GM23338 (cell line): Measurements from ENCODE around the gene ZNF335. TPM values are rescaled to one million over a fixed set of nuclear protein-coding genes. Genes with fewer than 3 reads are reported as not detected.

Experiments used
- ATAC-seq: fragments of 200-7000 bp; cut with Tn5 transposase; 3 replicates; pipeline ENCODE4 v1.9.1; 2020
- DNase-seq: peaks from one replicate; pipeline ENCODE4 v3.0.0-alpha.2; 2015; ENCODE audit warnings: low spot score
- H2AFZ ChIP-seq: fragments of 200-600 bp; sonication (generic); 2 replicates; pipeline ENCODE4 v1.8.0; 2016; ENCODE audit warnings: antibody characterized with exemption, mild to moderate bottlenecking, moderate library complexity
- H3F3A ChIP-seq: fragments of 200-600 bp; sonication (generic); replicated peaks from 2 replicates; pipeline ENCODE4 v1.8.0; 2017; ENCODE audit warnings: antibody characterized with exemption, mixed run types, low read depth
- H3K27ac ChIP-seq: fragments of 200-600 bp; sonication (generic); 2 replicates; pipeline ENCODE4 v1.6.1; 2016; ENCODE audit warnings: low read depth
- H3K27me3 ChIP-seq: fragments of 200-600 bp; sonication (generic); 2 replicates; pipeline ENCODE4 v1.8.0; 2016; ENCODE audit warnings: mild to moderate bottlenecking, mixed run types, moderate library complexity; ENCODE audit not compliant: insufficient read depth
- H3K36me3 ChIP-seq: fragments of 200-600 bp; sonication (generic); 2 replicates; pipeline ENCODE4 v1.8.0; 2016; ENCODE audit warnings: mild to moderate bottlenecking; ENCODE audit not compliant: insufficient read depth
- H3K4me1 ChIP-seq: fragments of 200-600 bp; sonication (generic); 2 replicates; pipeline ENCODE4 v1.8.0; 2016; ENCODE audit warnings: mild to moderate bottlenecking, moderate library complexity; ENCODE audit not compliant: insufficient read depth
- H3K4me2 ChIP-seq: fragments of 200-600 bp; sonication (generic); 2 replicates; pipeline ENCODE4 v1.7.1; 2017; ENCODE audit warnings: mixed run types
- H3K4me3 ChIP-seq: fragments of 200-600 bp; sonication (generic); 2 replicates; pipeline ENCODE4 v1.6.1; 2016; ENCODE audit warnings: mixed run types
- H3K79me2 ChIP-seq: fragments of 200-600 bp; sonication (generic); replicated peaks from 2 replicates; pipeline ENCODE4 v1.8.0; 2017; ENCODE audit warnings: mild to moderate bottlenecking; ENCODE audit not compliant: insufficient read depth
- H3K9me2 ChIP-seq: fragments of 200-600 bp; sonication (generic); 2 replicates; pipeline ENCODE4 v1.8.0; 2017; ENCODE audit not compliant: insufficient read depth
- H4K20me1 ChIP-seq: fragments of 200-600 bp; sonication (generic); replicated peaks from 2 replicates; pipeline ENCODE4 v1.8.0; 2017; ENCODE audit warnings: mild to moderate bottlenecking; ENCODE audit not compliant: insufficient read depth
- H3K27ac Mint-ChIP-seq: 2 replicates; pipeline ENCODE4 v1.8.0; 2020; ENCODE audit warnings: inconsistent platforms, mild to moderate bottlenecking, moderate library complexity, mixed read lengths
- H3K27me3 Mint-ChIP-seq: 3 replicates; pipeline ENCODE4 v1.8.0; 2022; ENCODE audit warnings: low read depth, mild to moderate bottlenecking, moderate library complexity, mixed read lengths, inconsistent platforms; ENCODE audit not compliant: insufficient read depth, poor library complexity
- H3K36me3 Mint-ChIP-seq: 3 replicates; pipeline ENCODE4 v1.8.0; 2021; ENCODE audit warnings: low read depth, mild to moderate bottlenecking, inconsistent platforms, moderate library complexity, mixed read lengths
- H3K4me1 Mint-ChIP-seq: 3 replicates; pipeline ENCODE4 v1.8.0; 2020; ENCODE audit warnings: mild to moderate bottlenecking, inconsistent platforms, mixed read lengths
- H3K4me3 Mint-ChIP-seq: 3 replicates; pipeline ENCODE4 v1.8.0; 2021; ENCODE audit warnings: moderate library complexity, mild to moderate bottlenecking, inconsistent platforms, mixed read lengths
- H3K9me3 Mint-ChIP-seq: 3 replicates; pipeline ENCODE4 v1.8.0; 2020; ENCODE audit warnings: moderate library complexity, mild to moderate bottlenecking, inconsistent platforms, mixed read lengths
- EZH2 ChIP-seq: fragments of 200-600 bp; sonication (generic); IDR thresholded peaks from one replicate; pipeline ENCODE4 v1.8.0; 2017; ENCODE audit warnings: antibody characterized with exemption, mild to moderate bottlenecking, low read depth; ENCODE audit not compliant: unreplicated experiment
- JUNB ChIP-seq: IDR thresholded peaks from one replicate; pipeline ENCODE4 v1.6.1; 2016; ENCODE audit warnings: antibody characterized with exemption; ENCODE audit not compliant: unreplicated experiment
- NANOG ChIP-seq: IDR thresholded peaks from 2 replicates; pipeline ENCODE4 v1.6.1; 2016; ENCODE audit warnings: antibody characterized with exemption, borderline replicate concordance
- ZNF114 ChIP-seq: fragments of 250-450 bp; sonication (Bioruptor Pico); IDR thresholded peaks from 2 replicates; pipeline ENCODE4 v1.5.0; 2020; ENCODE audit warnings: mild to moderate bottlenecking, moderate library complexity
- polyA plus RNA-seq: library from polyadenylated mRNA; unstranded; fragments of >200 nt; fragmentation: Nextera tagmentation; extraction: Ambion mirVana; gene quantifications from 2 replicates; pipeline ENCODE4 v1.2.1, GENCODE V29; 2016
- total RNA-seq: library from RNA; depleted of rRNA; stranded (reverse); fragments of >200 nt; shearing (Covaris generic); gene quantifications from 2 replicates; pipeline ENCODE4 v1.2.3, GENCODE V29; 2014
- TF ChIP-seq, protein P1 (sequence below): fragments of 250-450 bp; sonication (Bioruptor Pico); IDR thresholded peaks from 2 replicates; pipeline ENCODE4 v1.5.0; 2020; ENCODE audit warnings: mild to moderate bottlenecking, moderate library complexity
- TF ChIP-seq, protein P2 (sequence below): IDR thresholded peaks from one replicate; pipeline ENCODE4 v1.6.1; 2018; ENCODE audit warnings: antibody characterized with exemption; ENCODE audit not compliant: unreplicated experiment
- TF ChIP-seq, protein P3 (sequence below), 2 experiments: fragments of 200-600 bp in 1 of 2; sonication (generic) in 1 of 2; conservative IDR thresholded peaks; 2 replicates each; pipeline versions ENCODE4 v1.5.1 to v1.6.1; 2016 to 2017; ENCODE audit warnings: antibody characterized with exemption in 2 of 2, low read depth in 2 of 2, mild to moderate bottlenecking in 2 of 2, moderate library complexity in 1 of 2

Gene ZNF335
- total and polyA plus RNA-seq, 2 experiments from 2014 or later = 7.4 to 24.2 TPM

DNA sequence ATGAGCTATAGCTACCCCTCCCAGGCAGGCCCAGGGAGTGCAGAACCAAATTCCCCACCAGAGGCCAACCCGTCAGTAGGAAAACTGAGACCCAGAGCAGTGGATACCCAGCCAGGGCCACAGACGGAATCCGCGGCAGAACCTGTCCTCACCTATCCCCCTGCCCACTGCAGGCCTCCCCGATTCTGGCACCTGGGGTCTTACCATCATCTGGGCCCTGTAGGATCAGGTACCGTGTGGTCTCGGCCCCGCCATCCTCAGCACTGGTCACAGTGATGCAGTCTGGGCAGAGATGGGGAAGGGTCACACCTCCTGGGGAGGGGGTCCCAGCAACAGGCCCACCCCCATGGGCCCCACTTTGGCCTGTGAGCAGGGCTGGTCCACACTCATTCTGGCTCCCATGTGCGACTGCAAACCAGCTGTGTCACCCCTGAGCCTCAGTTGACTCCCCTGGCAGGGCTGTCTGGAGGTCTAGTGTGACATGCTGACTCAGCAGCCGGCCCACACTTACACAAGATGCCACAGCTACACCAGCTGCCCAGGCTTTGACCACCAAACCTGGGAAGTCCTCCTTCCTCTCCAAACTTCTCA, 3.8 kb downstream of the ZNF335 start:
- Mint-ChIP-seq H3K36me3 (peaks cover 20% of the 10 kb centered on the region), H3K9me3 (no peaks in the 10 kb centered on the region; the same call in 2 of the 3 replicates), H3K27ac (no peak overlapping the region), H3K27me3 (peaks cover 16% of the 10 kb centered on the region), H3K4me3 (no peak overlapping the region), H3K4me1 (peaks cover 15% of the 10 kb centered on the region)
- DNase-seq (no peak), ATAC-seq (no peak)
- Histone ChIP-seq H3K27me3 (no peaks in the 10 kb centered on the region), H3K4me3 (no peak overlapping the region), H3K79me2 (no peaks in the 10 kb centered on the region), H3K4me1 (peaks cover 11% of the 10 kb centered on the region; the same call in 1 of the 2 replicates), H3K36me3 (peaks cover 9% of the 10 kb centered on the region), H3K4me2 (no peak overlapping the region), H3K27ac (no peak overlapping the region), H3K9me2 (no peaks in the 10 kb centered on the region), H3F3A (peaks cover 13% of the 10 kb centered on the region), H4K20me1 (no peaks in the 10 kb centered on the region), H2AFZ (no peak overlapping the region)
- TF ChIP-seq JUNB = no peak
- TF ChIP-seq, protein P1, sequence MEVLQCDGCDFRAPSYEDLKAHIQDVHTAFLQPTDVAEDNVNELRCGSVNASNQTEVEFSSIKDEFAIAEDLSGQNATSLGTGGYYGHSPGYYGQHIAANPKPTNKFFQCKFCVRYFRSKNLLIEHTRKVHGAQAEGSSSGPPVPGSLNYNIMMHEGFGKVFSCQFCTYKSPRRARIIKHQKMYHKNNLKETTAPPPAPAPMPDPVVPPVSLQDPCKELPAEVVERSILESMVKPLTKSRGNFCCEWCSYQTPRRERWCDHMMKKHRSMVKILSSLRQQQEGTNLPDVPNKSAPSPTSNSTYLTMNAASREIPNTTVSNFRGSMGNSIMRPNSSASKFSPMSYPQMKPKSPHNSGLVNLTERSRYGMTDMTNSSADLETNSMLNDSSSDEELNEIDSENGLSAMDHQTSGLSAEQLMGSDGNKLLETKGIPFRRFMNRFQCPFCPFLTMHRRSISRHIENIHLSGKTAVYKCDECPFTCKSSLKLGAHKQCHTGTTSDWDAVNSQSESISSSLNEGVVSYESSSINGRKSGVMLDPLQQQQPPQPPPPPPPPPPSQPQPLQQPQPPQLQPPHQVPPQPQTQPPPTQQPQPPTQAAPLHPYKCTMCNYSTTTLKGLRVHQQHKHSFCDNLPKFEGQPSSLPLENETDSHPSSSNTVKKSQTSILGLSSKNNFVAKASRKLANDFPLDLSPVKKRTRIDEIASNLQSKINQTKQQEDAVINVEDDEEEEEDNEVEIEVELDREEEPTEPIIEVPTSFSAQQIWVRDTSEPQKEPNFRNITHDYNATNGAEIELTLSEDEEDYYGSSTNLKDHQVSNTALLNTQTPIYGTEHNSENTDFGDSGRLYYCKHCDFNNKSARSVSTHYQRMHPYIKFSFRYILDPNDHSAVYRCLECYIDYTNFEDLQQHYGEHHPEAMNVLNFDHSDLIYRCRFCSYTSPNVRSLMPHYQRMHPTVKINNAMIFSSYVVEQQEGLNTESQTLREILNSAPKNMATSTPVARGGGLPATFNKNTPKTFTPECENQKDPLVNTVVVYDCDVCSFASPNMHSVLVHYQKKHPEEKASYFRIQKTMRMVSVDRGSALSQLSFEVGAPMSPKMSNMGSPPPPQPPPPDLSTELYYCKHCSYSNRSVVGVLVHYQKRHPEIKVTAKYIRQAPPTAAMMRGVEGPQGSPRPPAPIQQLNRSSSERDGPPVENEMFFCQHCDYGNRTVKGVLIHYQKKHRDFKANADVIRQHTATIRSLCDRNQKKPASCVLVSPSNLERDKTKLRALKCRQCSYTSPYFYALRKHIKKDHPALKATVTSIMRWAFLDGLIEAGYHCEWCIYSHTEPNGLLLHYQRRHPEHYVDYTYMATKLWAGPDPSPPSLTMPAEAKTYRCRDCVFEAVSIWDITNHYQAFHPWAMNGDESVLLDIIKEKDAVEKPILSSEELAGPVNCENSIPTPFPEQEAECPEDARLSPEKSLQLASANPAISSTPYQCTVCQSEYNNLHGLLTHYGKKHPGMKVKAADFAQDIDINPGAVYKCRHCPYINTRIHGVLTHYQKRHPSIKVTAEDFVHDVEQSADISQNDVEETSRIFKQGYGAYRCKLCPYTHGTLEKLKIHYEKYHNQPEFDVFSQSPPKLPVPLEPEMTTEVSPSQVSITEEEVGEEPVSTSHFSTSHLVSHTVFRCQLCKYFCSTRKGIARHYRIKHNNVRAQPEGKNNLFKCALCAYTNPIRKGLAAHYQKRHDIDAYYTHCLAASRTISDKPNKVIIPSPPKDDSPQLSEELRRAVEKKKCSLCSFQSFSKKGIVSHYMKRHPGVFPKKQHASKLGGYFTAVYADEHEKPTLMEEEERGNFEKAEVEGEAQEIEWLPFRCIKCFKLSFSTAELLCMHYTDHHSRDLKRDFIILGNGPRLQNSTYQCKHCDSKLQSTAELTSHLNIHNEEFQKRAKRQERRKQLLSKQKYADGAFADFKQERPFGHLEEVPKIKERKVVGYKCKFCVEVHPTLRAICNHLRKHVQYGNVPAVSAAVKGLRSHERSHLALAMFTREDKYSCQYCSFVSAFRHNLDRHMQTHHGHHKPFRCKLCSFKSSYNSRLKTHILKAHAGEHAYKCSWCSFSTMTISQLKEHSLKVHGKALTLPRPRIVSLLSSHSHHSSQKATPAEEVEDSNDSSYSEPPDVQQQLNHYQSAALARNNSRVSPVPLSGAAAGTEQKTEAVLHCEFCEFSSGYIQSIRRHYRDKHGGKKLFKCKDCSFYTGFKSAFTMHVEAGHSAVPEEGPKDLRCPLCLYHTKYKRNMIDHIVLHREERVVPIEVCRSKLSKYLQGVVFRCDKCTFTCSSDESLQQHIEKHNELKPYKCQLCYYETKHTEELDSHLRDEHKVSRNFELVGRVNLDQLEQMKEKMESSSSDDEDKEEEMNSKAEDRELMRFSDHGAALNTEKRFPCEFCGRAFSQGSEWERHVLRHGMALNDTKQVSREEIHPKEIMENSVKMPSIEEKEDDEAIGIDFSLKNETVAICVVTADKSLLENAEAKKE (CRISPR knock-in tag) = no peak
- no peak for TF ChIP-seq ZNF114 (CRISPR knock-in tag)
- TF ChIP-seq NANOG = no peak
- TF ChIP-seq, protein P2, sequence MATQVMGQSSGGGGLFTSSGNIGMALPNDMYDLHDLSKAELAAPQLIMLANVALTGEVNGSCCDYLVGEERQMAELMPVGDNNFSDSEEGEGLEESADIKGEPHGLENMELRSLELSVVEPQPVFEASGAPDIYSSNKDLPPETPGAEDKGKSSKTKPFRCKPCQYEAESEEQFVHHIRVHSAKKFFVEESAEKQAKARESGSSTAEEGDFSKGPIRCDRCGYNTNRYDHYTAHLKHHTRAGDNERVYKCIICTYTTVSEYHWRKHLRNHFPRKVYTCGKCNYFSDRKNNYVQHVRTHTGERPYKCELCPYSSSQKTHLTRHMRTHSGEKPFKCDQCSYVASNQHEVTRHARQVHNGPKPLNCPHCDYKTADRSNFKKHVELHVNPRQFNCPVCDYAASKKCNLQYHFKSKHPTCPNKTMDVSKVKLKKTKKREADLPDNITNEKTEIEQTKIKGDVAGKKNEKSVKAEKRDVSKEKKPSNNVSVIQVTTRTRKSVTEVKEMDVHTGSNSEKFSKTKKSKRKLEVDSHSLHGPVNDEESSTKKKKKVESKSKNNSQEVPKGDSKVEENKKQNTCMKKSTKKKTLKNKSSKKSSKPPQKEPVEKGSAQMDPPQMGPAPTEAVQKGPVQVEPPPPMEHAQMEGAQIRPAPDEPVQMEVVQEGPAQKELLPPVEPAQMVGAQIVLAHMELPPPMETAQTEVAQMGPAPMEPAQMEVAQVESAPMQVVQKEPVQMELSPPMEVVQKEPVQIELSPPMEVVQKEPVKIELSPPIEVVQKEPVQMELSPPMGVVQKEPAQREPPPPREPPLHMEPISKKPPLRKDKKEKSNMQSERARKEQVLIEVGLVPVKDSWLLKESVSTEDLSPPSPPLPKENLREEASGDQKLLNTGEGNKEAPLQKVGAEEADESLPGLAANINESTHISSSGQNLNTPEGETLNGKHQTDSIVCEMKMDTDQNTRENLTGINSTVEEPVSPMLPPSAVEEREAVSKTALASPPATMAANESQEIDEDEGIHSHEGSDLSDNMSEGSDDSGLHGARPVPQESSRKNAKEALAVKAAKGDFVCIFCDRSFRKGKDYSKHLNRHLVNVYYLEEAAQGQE = no peak
- no peak for TF ChIP-seq EZH2
- TF ChIP-seq, protein P3, sequence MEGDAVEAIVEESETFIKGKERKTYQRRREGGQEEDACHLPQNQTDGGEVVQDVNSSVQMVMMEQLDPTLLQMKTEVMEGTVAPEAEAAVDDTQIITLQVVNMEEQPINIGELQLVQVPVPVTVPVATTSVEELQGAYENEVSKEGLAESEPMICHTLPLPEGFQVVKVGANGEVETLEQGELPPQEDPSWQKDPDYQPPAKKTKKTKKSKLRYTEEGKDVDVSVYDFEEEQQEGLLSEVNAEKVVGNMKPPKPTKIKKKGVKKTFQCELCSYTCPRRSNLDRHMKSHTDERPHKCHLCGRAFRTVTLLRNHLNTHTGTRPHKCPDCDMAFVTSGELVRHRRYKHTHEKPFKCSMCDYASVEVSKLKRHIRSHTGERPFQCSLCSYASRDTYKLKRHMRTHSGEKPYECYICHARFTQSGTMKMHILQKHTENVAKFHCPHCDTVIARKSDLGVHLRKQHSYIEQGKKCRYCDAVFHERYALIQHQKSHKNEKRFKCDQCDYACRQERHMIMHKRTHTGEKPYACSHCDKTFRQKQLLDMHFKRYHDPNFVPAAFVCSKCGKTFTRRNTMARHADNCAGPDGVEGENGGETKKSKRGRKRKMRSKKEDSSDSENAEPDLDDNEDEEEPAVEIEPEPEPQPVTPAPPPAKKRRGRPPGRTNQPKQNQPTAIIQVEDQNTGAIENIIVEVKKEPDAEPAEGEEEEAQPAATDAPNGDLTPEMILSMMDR (conservative IDR thresholded peaks at IDR 0.05; ENCODE audit: low read depth in 2 of 2) = no peak
